ENCODE measurements around the gene PEX11G.

- TF ChIP-seq CTCF (IDR thresholded peaks at IDR 0.05), result no peak
- no peak for TF ChIP-seq POLR2A (IDR thresholded peaks at IDR 0.05)
Measured at GRCh38 chr19:7460562-7460966, 28.3 kb downstream of the PEX11G start.
